IPS DF 6.9 (cell line): ENCODE data around the gene CCDC83.
"Not testable (repeated sequence)": the region's sequence is repeated elsewhere in the genome, so short reads cannot be mapped to it uniquely, and the experiment has no call there.

Source experiments
- DNase-seq: peaks from one replicate; pipeline ENCODE4 v3.0.0-alpha.2; 2013; ENCODE audit warnings: low read depth, low spot score
- H3K27ac ChIP-seq: one replicate; pipeline ENCODE4 v1.5.1; 2013; ENCODE audit warnings: low read length, control low read depth
- H3K27me3 ChIP-seq: 2 replicates; pipeline ENCODE4 v1.6.1; 2013; ENCODE audit warnings: mild to moderate bottlenecking, low read length; ENCODE audit not compliant: control insufficient read depth, insufficient read depth
- H3K36me3 ChIP-seq: 2 replicates; pipeline ENCODE4 v1.6.1; 2013; ENCODE audit warnings: low read length; ENCODE audit not compliant: control insufficient read depth, insufficient read depth
- H3K4me1 ChIP-seq: 2 replicates; pipeline ENCODE4 v1.6.1; 2013; ENCODE audit warnings: low read length; ENCODE audit not compliant: control insufficient read depth, insufficient read depth
- H3K4me3 ChIP-seq: 2 replicates; pipeline ENCODE4 v1.5.1; 2013; ENCODE audit warnings: mild to moderate bottlenecking, low read length
- H3K9me3 ChIP-seq: 2 replicates; pipeline ENCODE4 v1.6.1; 2013; ENCODE audit warnings: low read length, inconsistent platforms; ENCODE audit not compliant: control insufficient read depth, insufficient read depth
- WGBS: extraction: QIAGEN DNeasy Blood & Tissue Kit; methylation state at CpG from one replicate; pipeline ENCODE4 v1.1.7; 2013; ENCODE audit warnings: mixed read lengths, missing lambda C conversion rate; ENCODE audit not compliant: insufficient read length, insufficient coverage; 5-methylcytosine and 5-hydroxymethylcytosine counted together

The CCDC83 gene

DNA sequence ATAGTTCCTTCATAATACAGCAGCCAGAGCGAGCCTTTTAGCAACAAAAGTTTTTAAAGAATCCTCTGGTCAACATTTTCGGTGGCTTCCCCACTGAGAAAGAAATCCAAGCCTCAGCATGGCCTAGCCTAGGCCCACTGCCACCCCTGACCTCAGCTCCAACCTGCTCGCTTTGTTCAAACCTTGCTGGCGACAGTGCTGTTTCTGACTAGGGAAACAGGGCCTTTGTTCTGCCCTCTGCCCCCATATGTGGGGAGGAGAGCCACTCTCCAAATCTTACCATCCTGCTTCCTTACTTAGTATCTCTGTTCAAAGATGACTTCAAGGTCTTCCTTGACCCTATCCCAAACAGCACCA, 95.8 kb downstream of the CCDC83 start:
- H3K4me1 ChIP-seq: no peaks in the 10 kb centered on the region
- no peaks in the 10 kb centered on the region for H3K27me3 ChIP-seq
- H3K27ac ChIP-seq: no peak overlapping the region
- no peak overlapping the region for H3K4me3 ChIP-seq
- H3K36me3 ChIP-seq: no peaks in the 10 kb centered on the region
- WGBS: no CpG with 5 or more reads among the region's 4 CpGs
- no peaks in the 10 kb centered on the region for H3K9me3 ChIP-seq
- DNase-seq: no peak

DNA sequence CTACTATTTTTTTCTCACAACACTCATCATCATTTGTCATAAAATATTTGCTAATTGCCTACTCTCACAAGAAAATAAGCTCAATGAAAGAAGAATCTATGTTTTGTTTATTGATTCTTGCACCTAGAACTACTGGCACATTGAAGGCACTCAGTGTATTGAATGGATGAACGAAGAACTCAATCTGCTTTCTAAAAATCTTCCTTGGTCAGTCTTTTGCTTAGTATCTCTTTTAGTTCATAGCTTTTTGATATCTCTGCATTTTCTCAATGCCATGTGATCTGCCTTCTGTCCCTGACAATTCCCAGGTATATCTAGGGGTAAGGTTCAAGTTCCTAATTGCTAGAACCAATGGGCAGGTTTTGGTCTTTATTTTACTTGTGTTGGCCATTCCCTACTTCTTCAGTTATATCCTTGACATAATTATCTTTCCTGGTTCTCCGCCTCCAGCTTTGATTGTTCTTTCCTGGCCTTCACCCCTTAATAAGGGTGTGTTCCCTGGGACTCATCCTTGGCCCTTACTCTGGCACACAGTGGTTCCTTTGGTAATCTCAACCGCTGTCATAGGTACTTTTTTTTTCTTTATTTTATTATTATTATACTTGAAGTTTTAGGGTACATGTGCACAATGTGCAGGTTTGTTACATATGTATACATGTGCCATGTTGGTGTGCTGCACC, 96.4 kb downstream of the CCDC83 start:
- DNase-seq: no peak
- H3K27me3 ChIP-seq: no peaks in the 10 kb centered on the region
- H3K36me3 ChIP-seq: no peaks in the 10 kb centered on the region; the same call in 1 of the 2 replicates
- H3K9me3 ChIP-seq: no peaks in the 10 kb centered on the region
- no peaks in the 10 kb centered on the region for H3K4me1 ChIP-seq
- H3K4me3 ChIP-seq: no peak overlapping the region
- WGBS: no CpG with 5 or more reads among the region's 3 CpGs
- H3K27ac ChIP-seq: no peak overlapping the region

DNA sequence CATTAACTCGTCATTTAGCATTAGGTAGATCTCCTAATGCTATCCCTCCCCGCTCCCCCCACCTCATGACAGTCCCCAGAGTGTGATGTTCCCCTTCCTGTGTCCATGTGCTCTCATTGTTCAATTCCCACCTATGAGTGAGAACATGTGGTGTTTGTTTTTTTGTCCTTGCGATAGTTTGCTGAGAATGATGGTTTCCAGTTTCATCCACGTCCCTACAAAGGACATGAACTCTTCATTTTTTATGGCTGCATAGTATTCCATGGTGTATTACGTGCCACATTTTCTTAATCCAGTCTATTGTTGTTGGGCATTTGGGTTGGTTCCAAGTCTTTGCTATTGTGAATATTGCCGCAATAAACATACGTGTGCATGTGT, 96.9 kb downstream of the CCDC83 start:
- H3K4me3 ChIP-seq, H3K9me3 ChIP-seq, DNase-seq, H3K36me3 ChIP-seq, H3K27ac ChIP-seq, H3K27me3 ChIP-seq, H3K4me1 ChIP-seq: not testable (repeated sequence)
- no CpG with 5 or more reads among the region's 7 CpGs for WGBS

DNA sequence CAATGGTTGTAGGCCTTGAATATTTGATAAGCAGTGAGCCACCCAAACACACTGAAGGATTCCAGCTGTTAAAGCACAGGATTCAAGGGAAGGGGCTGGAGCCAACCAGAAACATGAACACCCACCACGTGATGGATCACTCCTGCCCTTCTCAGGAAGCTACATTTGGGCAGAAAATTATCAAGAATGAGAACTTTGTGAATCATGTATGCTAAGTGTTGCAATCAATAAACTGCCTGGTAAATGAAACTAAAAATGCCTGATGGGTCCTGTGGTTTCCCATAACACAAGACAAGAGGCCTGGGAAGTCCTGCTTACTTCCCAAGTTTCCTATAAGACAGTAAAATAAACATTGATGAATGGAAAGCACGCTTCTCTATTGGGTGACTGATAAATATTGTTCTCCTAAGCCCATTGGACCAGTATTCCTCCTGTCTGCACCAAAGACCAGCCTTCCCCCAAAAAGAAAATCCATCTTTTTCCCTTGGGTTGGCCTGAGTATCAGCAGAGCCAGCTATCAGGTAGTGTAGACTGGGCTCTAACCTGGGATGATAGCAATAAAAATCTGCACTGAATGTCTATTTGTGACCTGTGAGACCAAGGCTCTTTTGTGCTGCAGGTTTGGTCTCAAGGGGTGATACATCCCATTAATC, 98.4 kb downstream of the CCDC83 start:
- H3K27me3 ChIP-seq: no peaks in the 10 kb centered on the region
- H3K4me1 ChIP-seq: no peaks in the 10 kb centered on the region
- no peak overlapping the region for H3K4me3 ChIP-seq
- H3K36me3 ChIP-seq: no peaks in the 10 kb centered on the region; the same call in 1 of the 2 replicates
- WGBS: no CpG with 5 or more reads among the region's 2 CpGs
- H3K9me3 ChIP-seq: no peaks in the 10 kb centered on the region
- H3K27ac ChIP-seq: no peak overlapping the region
- no peak for DNase-seq

DNA sequence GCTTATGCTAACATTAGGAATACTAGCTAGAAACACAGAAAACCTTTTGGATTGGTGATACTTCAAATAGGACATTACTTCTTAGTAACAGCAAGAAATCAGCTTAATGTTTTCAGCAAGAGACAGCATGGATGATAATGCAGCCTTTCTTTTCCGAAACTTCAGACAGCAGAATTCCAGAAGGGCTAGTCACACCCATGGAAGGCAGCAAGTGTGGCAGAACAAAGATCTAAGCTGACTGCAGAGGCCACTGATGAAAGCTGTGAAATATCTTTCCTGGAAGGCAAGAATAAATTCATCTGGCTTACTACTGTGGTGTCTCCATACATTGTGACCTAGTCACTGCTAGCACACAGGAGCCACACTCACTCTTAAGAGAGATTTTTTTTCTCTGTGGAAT, 100.3 kb downstream of the CCDC83 start:
- no peaks in the 10 kb centered on the region for H3K27me3 ChIP-seq
- WGBS: no CpG with 5 or more reads among the region's 1 CpG
- no peak for DNase-seq
- no peak overlapping the region for H3K4me3 ChIP-seq
- H3K36me3 ChIP-seq: no peaks in the 10 kb centered on the region; the same call in 1 of the 2 replicates
- H3K9me3 ChIP-seq: no peaks in the 10 kb centered on the region
- no peak overlapping the region for H3K27ac ChIP-seq
- H3K4me1 ChIP-seq: no peaks in the 10 kb centered on the region

DNA sequence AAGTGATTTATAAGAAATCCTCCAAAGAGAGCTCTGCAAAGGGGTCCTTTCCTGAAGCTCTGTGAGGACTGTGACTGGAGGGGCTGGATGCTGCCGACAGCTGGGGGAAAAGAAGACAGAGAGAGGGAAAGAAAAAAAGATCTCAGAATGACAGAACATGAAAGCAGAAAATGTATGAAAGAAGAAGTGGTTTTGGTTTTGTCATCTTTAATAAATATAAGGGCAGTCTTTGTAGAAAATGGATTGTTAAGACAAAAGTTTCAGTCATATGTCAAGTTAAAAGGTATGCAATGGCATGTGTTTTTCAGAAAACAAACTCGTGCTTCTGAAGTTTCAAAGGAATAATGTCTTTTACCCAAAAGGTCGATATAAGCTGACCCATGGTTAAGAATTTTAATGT, 105.5 kb downstream of the CCDC83 start:
- no peak for DNase-seq
- no peaks in the 10 kb centered on the region for H3K4me1 ChIP-seq
- H3K27me3 ChIP-seq: no peaks in the 10 kb centered on the region
- H3K4me3 ChIP-seq: no peak overlapping the region
- no CpG with 5 or more reads among the region's 3 CpGs for whole genome bisulfite sequencing
- no peaks in the 10 kb centered on the region for H3K9me3 ChIP-seq
- H3K36me3 ChIP-seq: no peaks in the 10 kb centered on the region; the same call in 1 of the 2 replicates
- H3K27ac ChIP-seq: no peak overlapping the region

DNA sequence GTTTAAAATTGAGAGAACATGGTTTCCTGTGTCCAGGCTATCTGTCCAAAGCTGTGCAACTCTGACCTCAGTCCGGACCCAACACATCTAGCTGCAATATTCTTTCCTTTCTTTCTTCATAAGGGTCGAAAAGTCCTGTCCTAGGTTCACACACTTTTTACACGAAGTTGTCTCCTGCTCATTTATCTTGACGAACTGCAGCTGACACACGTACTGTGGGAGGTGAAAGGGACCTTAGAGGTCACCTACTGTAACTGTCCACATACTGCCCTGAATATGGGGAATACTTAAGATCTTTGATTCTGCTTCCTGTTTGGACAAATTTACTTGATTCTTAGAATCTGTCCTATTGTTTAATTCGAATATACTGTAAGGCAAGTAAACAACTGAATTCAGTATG, 105.9 kb downstream of the CCDC83 start:
- H3K27ac ChIP-seq: no peak overlapping the region
- H3K4me3 ChIP-seq: no peak overlapping the region
- H3K9me3 ChIP-seq: no peaks in the 10 kb centered on the region
- no peaks in the 10 kb centered on the region for H3K4me1 ChIP-seq
- H3K36me3 ChIP-seq: no peaks in the 10 kb centered on the region; the same call in 1 of the 2 replicates
- no peaks in the 10 kb centered on the region for H3K27me3 ChIP-seq
- no peak for DNase-seq
- no CpG with 5 or more reads among the region's 6 CpGs for WGBS

DNA sequence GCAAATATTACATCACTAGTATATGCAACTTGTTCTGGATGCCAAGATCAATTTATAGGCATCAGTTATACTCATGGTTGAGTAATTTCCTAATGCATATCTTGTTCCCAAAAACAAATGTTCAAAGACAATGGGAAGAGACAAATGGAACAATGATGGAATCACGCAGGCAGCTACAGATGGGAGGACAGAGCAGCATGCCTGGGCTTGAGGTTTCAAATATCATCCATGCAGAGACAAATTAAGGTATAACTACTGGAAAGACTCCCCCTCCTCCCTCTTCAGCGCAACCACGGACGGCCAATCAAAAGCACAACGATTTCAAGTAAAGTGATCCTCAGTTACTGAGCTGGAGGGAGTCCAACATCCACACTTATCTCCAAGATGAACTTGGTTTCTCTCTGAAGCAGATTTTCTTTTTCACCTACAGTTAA, 106.8 kb downstream of the CCDC83 start:
- H3K27me3 ChIP-seq: no peaks in the 10 kb centered on the region
- H3K9me3 ChIP-seq: no peaks in the 10 kb centered on the region
- H3K4me3 ChIP-seq: no peak overlapping the region
- no peak overlapping the region for H3K27ac ChIP-seq
- DNase-seq: no peak
- WGBS: no CpG with 5 or more reads among the region's 5 CpGs
- no peaks in the 10 kb centered on the region for H3K4me1 ChIP-seq
- no peaks in the 10 kb centered on the region for H3K36me3 ChIP-seq

DNA sequence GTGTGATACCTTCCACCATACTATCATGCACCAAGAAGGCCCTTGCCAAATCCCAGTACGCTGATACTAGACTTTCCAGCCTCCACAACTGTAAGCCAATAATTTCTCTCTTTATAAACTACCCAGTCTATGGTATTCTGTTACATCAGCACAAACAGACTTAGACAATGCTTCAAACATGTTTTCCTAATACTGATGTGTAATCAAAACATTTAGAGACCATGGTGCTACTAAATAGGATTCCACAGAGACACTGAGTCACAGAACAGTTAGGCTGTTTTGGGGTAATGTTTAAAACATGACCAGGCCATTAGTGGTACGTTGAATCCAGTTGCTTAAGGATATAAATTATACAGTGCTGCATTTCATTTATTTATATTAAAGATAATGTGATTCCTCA, 110.0 kb downstream of the CCDC83 start:
- no peak for DNase-seq
- WGBS: no CpG with 5 or more reads among the region's 2 CpGs
- Histone ChIP-seq H3K27me3 (no peaks in the 10 kb centered on the region), H3K36me3 (no peaks in the 10 kb centered on the region), H3K9me3 (no peaks in the 10 kb centered on the region), H3K4me1 (no peaks in the 10 kb centered on the region), H3K4me3 (no peak overlapping the region), H3K27ac (no peak overlapping the region)

DNA sequence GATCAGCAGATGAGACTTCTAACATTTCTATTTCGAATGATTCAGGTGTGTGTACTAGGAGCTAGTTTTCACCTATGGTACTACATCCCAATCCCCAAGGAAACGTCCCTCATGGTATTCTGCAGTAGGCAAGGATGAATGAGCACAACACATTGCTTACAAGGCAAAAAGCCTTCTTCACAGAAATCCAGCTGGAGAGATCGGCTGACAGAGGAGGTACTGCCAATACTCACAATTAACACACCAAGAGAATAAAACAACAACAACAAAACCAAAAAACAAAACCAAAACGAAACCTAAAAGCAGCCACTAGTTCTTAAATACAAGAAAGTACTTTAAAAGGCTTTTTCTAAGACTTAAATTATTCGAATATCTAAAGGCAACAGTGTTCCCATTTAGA, 112.3 kb downstream of the CCDC83 start:
- 100% methylated on average over 1 of the region's 5 CpGs for WGBS
- H3K4me3 ChIP-seq: no peak overlapping the region
- DNase-seq: no peak
- no peaks in the 10 kb centered on the region for H3K27me3 ChIP-seq
- no peak overlapping the region for H3K27ac ChIP-seq
- no peaks in the 10 kb centered on the region for H3K36me3 ChIP-seq
- H3K9me3 ChIP-seq: no peaks in the 10 kb centered on the region
- H3K4me1 ChIP-seq: no peaks in the 10 kb centered on the region
